ENCODE measurements around the gene LRRC4C.

- TF ChIP-seq CTCF (IDR thresholded peaks at IDR 0.05; ENCODE audit: low read length), result no peak
- no peak for TF ChIP-seq EZH2 (IDR thresholded peaks at IDR 0.05; ENCODE audit: borderline replicate concordance, low read length)
These were observed 1182.5 kb downstream of the LRRC4C start for GRCh38 chr11:40276960-40277359.

All from OCI-LY1 (cell line).